Endodermal cell (in vitro differentiated cells): ENCODE results near the gene RAD51. TPM values are rescaled to one million over a fixed set of nuclear protein-coding genes. Genes with fewer than 3 reads are reported as not detected.

Experiments used
- DNase-seq: peaks from one replicate; pipeline ENCODE4 v3.0.0-alpha.2; 2017
- H3K27ac ChIP-seq: 2 replicates; pipeline ENCODE4 v1.5.1; 2013; ENCODE audit warnings: mild to moderate bottlenecking, low read depth, low read length, moderate library complexity
- H3K27me3 ChIP-seq: 2 replicates; pipeline ENCODE4 v1.6.1; 2013; ENCODE audit warnings: mild to moderate bottlenecking, low read length, moderate library complexity; ENCODE audit not compliant: insufficient read depth, control insufficient read depth, poor library complexity, severe bottlenecking
- H3K36me3 ChIP-seq: 2 replicates; pipeline ENCODE4 v1.7.0; 2013; ENCODE audit warnings: mild to moderate bottlenecking, low read length, moderate library complexity; ENCODE audit not compliant: control insufficient read depth, insufficient read depth
- H3K4me1 ChIP-seq: one replicate; pipeline ENCODE4 v1.7.0; 2013; ENCODE audit warnings: low read length; ENCODE audit not compliant: control insufficient read depth, insufficient read depth
- H3K4me3 ChIP-seq: 2 replicates; pipeline ENCODE4 v1.5.1; 2013; ENCODE audit warnings: mild to moderate bottlenecking, low read length, moderate library complexity
- H3K9ac ChIP-seq: 2 replicates; pipeline ENCODE4 v1.6.1; 2013; ENCODE audit warnings: mild to moderate bottlenecking, low read length, moderate library complexity; ENCODE audit not compliant: poor library complexity, severe bottlenecking; ENCODE audit errors: extremely low read depth
- H3K9me3 ChIP-seq: 2 replicates; pipeline ENCODE4 v1.6.1; 2013; ENCODE audit warnings: mild to moderate bottlenecking, low read length, moderate library complexity; ENCODE audit not compliant: control insufficient read depth
- H3K27ac Mint-ChIP-seq: 2 replicates; pipeline ENCODE4 v1.8.0; 2020; ENCODE audit warnings: mixed read lengths
- H3K27me3 Mint-ChIP-seq: 2 replicates; pipeline ENCODE4 v1.8.0; 2021; ENCODE audit warnings: mild to moderate bottlenecking, mixed read lengths; ENCODE audit not compliant: insufficient read depth
- H3K36me3 Mint-ChIP-seq: 2 replicates; pipeline ENCODE4 v1.8.0; 2020; ENCODE audit warnings: low read depth, mixed read lengths
- H3K4me1 Mint-ChIP-seq: 2 replicates; pipeline ENCODE4 v1.8.0; 2020; ENCODE audit warnings: mixed read lengths
- H3K4me3 Mint-ChIP-seq: 2 replicates; pipeline ENCODE4 v1.8.0; 2020; ENCODE audit warnings: mild to moderate bottlenecking, moderate library complexity, mixed read lengths
- H3K9me3 Mint-ChIP-seq: 2 replicates; pipeline ENCODE4 v1.8.0; 2020; ENCODE audit warnings: mild to moderate bottlenecking, mixed read lengths
- WGBS, 2 experiments: methylation state at CpG; one replicate each; pipeline versions ENCODE4 v1.1.5 to v1.1.7; 2013; ENCODE audit warnings: missing lambda C conversion rate in 2 of 2, mixed read lengths in 1 of 2; ENCODE audit not compliant: insufficient coverage in 1 of 2, insufficient read length in 1 of 2; 5-methylcytosine and 5-hydroxymethylcytosine counted together
- total RNA-seq, 2 donors: library from RNA; stranded (reverse); fragmentation: NEBNext Ultra II Directional in 1 of 2; extraction: Animal tissue kit (Norgen Biotek cat#: 25700) in 1 of 2; gene quantifications; 2 replicates in 1 of 2; 3 replicates in 1 of 2; pipeline ENCODE4 v1.2.1, GENCODE V29; 2021
- TF ChIP-seq, protein P1 (sequence below): fragments of 200-600 bp; sonication (generic); conservative IDR thresholded peaks from 2 replicates; pipeline ENCODE4 v1.5.0; 2021; ENCODE audit warnings: antibody characterized with exemption, mild to moderate bottlenecking

Gene RAD51
- total RNA-seq, 2 donors from 2014 or later, result 34.1 to 50.9 TPM

DNA sequence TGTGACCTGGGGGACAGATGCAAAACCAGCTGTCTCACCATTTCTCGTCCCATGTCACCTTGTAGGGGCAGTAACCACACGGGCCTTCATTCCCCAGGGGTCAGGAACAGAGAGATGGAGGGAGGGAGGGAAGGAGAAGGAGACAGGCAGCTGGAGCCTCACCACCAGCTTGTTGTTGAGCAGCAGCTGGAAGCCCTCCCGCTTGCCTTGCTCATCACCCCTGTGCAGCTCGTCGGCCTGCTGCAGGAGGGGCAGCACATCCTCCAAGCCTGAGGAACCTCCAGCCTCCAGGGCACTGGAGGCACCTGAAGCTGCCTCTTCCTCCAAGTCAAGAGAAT lies 49.8 kb downstream of the RAD51 start:
- Histone ChIP-seq H3K36me3 (peaks cover 52% of the 10 kb centered on the region), H3K27ac (no peak overlapping the region), H3K27me3 (no peaks in the 10 kb centered on the region), H3K4me1 (no peaks in the 10 kb centered on the region), H3K9me3 (no peaks in the 10 kb centered on the region), H3K4me3 (no peak overlapping the region), H3K9ac (no peak overlapping the region)
- Mint-ChIP-seq H3K36me3 (peaks cover 24% of the 10 kb centered on the region), H3K4me3 (no peak overlapping the region), H3K9me3 (no peaks in the 10 kb centered on the region), H3K4me1 (no peaks in the 10 kb centered on the region), H3K27ac (no peak overlapping the region), H3K27me3 (no peaks in the 10 kb centered on the region)
- 84 to 94% methylated on average over 5 of the region's 5 CpGs for WGBS, 2 experiments
- TF ChIP-seq, protein P1, sequence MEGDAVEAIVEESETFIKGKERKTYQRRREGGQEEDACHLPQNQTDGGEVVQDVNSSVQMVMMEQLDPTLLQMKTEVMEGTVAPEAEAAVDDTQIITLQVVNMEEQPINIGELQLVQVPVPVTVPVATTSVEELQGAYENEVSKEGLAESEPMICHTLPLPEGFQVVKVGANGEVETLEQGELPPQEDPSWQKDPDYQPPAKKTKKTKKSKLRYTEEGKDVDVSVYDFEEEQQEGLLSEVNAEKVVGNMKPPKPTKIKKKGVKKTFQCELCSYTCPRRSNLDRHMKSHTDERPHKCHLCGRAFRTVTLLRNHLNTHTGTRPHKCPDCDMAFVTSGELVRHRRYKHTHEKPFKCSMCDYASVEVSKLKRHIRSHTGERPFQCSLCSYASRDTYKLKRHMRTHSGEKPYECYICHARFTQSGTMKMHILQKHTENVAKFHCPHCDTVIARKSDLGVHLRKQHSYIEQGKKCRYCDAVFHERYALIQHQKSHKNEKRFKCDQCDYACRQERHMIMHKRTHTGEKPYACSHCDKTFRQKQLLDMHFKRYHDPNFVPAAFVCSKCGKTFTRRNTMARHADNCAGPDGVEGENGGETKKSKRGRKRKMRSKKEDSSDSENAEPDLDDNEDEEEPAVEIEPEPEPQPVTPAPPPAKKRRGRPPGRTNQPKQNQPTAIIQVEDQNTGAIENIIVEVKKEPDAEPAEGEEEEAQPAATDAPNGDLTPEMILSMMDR, result no peak
- DNase-seq, result no peak

DNA sequence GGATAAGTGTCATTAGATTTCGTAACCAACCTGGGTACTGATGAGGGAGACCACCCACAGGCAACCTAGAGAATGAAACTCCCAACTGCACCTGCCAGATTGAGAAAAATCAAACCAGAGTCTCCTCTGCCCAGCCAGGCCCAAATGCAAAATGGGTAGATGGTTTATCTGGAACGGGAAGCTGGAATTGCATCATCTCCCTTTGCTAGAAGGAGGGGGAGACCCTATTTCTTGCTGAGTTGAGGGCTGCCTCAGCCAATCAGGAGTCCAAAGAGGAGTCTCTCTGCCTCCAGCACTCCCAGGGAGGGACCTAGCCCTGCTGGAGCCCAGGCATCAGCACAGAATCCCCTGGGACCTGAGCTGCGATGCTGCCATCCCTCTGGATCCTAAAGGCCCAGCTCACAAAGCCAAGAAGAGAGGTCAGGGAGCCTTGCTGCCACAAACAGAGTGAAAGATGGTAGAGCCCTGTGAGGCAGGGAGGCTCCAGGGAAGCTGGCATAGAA lies 52.0 kb downstream of the RAD51 start:
- H3K4me3 ChIP-seq, result no peak overlapping the region
- DNase-seq, result no peak
- H3K36me3 Mint-ChIP-seq, result peaks cover 31% of the 10 kb centered on the region
- H3K4me1 Mint-ChIP-seq, result no peaks in the 10 kb centered on the region
- no peaks in the 10 kb centered on the region for H3K27me3 Mint-ChIP-seq
- no peaks in the 10 kb centered on the region for H3K4me1 ChIP-seq
- no peaks in the 10 kb centered on the region for H3K27me3 ChIP-seq
- 93% methylated on average over 3 of the region's 3 CpGs for WGBS, 2 experiments
- no peaks in the 10 kb centered on the region for H3K9me3 Mint-ChIP-seq
- TF ChIP-seq, protein P1, result no peak
- H3K36me3 ChIP-seq, result peaks cover 56% of the 10 kb centered on the region
- H3K27ac ChIP-seq, result no peak overlapping the region
- H3K27ac Mint-ChIP-seq, result no peak overlapping the region
- H3K9ac ChIP-seq, result no peak overlapping the region
- H3K4me3 Mint-ChIP-seq, result no peak overlapping the region
- no peaks in the 10 kb centered on the region for H3K9me3 ChIP-seq

DNA sequence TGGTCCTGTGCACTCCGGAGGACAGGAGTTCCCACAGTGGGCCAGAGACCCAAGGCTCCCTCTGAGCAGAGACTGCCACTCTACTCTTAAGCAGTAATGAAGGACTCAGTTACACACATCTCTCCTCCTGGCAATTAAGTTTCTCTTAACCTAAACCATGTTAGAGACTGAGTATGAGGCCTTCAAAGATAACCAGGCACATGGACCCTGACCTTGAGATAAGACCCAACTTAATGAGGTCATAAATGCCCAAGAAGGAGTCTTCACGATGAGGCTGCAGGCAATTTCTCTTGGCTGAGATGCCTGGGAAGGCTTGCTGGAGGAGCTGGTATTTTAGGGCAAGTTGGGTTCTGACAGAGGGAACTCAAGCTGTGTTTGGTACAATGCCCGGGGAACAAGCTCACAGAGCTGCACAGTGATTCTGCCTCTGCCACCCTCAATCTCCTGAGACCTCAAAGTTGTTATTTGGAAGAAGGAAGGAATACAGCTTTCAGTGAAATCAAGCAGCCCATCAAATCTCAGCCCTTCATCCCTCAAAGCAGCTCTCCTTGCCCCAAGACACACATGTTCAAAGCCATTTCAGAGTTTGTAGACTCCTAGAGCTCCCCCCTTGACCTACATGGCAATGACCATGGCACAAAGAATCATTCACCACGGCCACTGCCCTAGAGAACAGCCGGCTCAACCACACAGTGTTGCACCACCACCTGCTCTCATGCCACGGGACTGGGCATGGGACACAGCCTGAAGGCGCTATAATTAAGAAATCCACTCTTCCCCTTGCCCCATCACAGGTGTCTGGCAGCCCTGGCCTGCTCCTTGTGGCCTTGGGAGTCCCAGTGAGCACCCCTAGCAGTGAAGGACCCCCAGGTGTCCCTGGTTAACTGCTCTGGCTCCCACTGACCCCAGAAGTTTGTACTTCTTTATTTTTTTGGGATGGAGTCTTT lies 53.0 kb downstream of the RAD51 start:
- Mint-ChIP-seq H3K27me3 (no peaks in the 10 kb centered on the region), H3K4me3 (no peak overlapping the region), H3K4me1 (no peaks in the 10 kb centered on the region), H3K36me3 (peaks cover 25% of the 10 kb centered on the region), H3K9me3 (no peaks in the 10 kb centered on the region), H3K27ac (no peak overlapping the region)
- WGBS, 2 experiments, result 85 to 91% methylated on average over 1 to 7 of the region's 7 CpGs
- TF ChIP-seq, protein P1, result no peak
- Histone ChIP-seq H3K27ac (no peak overlapping the region), H3K4me1 (no peaks in the 10 kb centered on the region), H3K9ac (no peak overlapping the region), H3K9me3 (no peaks in the 10 kb centered on the region), H3K4me3 (no peak overlapping the region), H3K36me3 (peaks cover 60% of the 10 kb centered on the region), H3K27me3 (no peaks in the 10 kb centered on the region)
- no peak for DNase-seq
